GM18502 (cell line): ENCODE measurements around the gene FUT6.
"Not testable (repeated sequence)": the region's sequence is repeated elsewhere in the genome, so short reads cannot be mapped to it uniquely, and the experiment has no call there.

Experiments
- ATAC-seq: cut with Tn5 transposase; IDR thresholded peaks from one replicate; pipeline ENCODE4 v1.9.1; 2021; ENCODE audit warnings: mild to moderate bottlenecking; ENCODE audit not compliant: unreplicated experiment, poor library complexity

FUT6 gene

DNA sequence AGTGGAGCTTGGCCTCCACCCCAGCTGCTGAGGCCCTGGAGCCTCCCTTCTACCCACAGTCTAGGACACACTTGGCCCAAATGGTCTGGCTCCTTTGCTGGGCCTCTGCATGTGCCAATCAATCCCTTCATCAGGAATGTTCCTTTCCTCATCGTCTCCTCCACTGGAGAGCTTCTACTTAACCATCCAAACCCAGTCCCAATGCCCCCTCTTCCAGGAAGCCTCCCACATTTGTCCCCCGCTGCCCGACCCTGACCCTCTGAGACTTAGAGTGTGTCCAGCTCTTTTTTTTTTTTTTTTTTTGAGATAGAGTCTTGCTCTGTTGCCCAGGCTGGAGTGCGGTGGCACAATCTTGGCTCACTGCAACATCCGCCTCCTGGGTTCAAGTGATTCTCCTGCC lies 51.1 kb downstream of the FUT6 start:
- ATAC-seq: no peak

DNA sequence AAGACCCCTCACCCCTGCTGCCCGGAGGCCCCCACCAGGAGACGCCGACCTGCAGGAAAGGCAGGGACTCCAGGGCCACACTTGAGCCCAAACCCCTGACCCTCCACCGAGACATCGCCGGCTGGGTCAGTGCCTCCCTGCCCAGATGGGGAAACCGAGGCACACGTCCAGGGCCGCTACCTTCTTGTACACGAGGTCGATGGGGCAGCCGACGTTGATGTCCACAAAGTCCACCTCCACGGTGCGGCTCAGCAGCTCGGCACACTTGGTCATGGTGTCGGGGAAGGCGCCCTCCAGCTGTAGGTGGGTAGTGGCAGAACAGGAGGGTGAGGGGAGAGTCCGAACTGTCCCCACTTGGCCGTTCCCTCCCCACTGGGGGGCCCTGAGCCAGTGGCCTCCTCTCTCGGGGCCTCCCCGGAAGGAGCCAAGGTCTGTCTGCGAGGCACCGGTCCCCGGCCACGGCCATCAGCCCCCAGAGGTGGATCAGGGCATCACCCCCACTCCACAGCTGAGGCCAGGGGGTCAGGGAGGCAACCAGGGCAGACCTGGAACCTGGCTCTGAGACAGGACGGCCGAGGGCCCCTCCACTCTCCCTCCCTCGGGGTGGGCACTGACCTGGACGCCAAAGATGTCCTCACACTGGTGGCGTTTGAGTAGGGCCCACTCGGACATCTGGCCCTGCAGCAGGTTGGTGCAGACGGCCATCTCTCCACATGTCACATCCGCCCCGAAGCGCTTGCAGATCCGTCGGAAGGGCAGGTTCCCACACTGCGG lies 51.9 kb downstream of the FUT6 start:
- ATAC-seq: no peak

DNA sequence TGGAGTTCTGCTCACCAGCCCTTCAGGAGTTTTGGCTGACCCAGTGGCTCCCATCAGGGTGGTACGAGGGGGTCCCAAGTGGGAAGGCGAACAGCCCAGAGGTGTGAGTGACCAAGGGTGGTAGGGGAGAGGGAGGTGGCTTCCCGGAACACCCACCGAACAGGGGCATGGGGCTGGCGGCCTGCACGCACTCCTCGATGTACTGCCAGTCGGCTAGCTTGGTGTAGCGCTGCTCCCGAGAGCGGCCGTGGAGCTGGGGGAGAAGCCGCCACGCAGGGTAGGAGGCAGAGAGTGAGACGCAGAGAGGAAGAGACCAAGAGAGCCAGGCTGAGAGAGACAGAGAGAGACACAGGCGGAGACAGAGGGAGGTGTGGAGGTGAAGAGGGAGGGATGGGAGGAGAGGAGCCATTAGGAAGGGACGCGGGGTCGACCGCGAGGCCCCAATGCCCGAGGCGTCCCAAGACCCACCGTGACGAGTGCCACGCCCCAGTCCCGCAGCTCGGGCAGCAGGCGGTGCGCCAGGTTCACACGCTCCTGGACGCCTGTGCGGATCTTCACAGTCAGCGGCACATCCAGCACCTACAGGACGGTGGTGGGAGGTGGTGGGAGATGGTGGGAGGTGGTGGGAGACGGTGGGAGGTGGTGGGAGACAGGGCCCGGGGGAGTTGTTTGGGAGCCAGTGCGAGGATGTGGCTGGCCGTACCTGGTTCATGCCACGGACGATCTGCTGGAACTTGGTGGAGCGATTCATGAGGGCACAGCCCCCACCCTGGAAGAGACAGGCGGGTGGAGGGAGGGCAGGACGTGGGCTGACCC lies 52.7 kb downstream of the FUT6 start:
- ATAC-seq: no peak

DNA sequence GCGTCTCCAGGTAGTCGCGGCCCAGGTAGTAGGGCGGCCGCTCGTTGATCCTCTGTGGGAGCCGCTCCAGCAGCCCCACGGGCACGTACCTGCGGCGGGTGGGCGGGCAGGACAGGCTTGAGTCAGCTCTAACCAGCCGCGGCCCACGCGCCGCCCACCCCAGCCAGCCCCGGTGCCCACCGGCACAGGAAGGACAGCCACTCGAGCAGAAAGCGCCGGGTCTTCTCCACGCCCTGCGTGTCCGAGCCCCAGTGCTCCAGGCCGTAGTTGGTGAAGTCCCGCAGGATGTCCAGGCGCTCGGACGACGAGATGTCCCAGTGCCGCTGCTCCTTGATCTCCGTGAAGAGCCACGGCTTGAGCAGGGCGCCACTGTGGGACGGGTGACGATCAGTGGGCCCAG lies 54.1 kb downstream of the FUT6 start:
- ATAC-seq: no peak

DNA sequence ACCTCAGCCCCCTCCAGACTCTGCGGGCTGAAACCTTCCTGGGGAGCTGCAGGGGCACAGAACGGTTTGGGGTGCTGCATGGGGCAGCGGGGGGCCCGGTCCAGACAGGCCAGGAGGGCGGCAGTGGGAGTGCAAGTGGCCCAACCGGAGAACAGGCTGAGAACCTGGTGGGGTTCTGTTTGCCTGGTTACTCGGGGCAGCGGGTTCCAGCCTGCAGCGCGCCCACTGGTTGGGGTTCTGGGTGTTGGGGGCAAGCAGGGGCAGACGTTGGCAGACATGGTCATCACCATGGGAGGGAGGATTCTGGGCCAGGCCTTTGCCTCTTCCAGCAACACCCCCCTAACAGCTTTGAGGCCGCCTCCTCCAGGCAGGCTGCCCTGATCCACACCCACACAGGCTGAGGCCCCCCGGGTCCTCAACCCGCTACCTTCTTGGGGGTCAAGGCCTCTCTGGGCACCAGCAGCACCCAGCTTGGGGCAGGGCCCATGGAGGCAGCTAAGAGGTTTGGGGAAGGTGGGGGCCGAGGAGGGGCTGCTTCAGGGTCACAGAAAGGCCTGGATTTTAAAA lies 54.8 kb downstream of the FUT6 start, which contains the start of gene PRR22:
PRR22 (minus strand) TSS at position 166 of the 567 bp plus-strand sequence; CDS start at position 80, 86 bp downstream.
- ATAC-seq: no peak

DNA sequence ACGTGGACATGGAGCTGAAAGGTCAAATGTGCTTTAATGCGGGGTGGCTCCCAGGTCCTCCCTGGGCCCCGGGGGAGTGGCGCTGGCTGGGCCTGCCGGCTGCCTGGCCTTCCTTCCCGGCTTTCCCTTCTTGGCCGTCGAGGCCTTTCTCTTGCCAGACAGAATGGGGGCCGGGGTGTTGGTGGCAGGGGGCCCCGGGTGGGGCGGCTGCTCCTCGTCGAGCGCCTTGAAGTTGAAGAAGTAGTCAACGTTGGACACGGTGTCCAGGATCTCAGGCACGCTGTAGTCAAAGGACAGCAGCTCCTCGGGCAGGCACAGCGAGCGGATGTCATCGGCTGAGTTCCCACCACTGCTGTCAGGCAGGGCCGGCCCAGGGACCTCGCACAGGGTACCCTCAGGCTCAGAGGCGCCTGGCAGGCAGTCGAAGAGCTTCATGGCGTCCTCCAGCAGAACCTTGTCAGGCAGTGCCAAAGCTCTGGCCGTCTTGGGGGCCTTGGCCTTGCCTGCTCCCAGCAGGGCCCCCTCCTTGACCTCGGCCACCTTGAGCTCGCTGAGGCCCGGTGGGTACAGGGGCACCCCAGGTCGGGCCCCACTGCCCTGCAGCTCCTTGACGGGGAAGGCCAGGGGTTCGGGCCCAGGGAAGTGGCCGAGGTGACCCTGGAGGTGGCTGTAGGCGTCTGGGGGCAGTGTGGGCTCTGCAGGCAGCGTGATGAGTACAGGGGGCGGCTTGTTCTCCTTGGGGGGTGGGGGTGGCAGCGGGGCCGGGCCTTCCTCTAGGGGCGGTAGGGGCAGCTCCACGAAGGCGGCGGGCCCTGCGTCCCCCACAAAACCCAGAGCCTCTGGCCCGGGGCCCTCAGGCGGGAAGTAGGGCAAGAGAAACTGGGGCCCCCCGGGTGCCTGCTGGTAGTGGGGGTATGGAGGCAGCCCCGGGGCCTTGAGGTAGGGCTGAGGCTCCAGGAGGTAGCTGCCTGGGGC lies 56.3 kb downstream of the FUT6 start:
- ATAC-seq: no peak

DNA sequence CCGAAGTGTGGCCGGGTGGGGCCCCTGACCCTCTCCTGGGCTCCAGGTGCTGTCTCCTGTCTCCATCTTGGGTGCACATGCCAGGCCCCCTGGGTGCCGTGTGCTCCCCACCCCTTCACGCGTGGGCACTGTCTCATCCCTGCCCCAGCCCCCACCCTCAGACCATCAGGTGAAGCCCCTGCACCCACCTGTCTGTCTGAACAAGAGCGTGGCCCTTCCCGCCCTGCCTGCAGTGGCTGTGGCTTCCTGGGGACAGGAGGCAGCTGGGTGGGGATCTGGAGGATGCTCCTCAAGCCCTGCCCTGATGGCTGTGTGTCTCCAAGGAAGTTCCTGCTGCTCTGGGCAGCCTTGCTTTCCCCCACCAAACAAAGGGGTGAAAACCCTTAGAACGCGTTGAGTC lies 57.2 kb downstream of the FUT6 start:
- ATAC-seq: no peak

DNA sequence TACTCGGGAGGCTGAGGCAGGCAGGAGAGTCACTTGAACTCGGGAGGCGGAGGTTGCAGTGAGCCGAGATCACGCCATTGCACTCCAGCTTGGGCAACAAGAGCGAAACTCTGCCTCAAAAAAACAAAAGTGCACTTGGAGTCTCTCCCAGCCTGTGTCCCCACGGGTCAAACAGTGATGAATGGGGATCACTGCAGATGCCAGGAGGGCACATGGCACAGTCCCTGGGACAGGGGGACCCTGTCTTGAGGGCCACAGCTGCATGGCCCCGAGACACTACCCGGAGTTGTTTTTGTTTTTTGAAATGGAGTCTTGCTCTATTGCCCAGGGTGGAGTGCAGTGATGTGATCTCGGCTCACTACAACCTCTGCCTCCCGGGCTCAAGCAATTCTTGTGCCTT lies 58.6 kb downstream of the FUT6 start:
- ATAC-seq: not testable (repeated sequence)
